Uterus (tissue), 4 donors: Measurements from ENCODE around the gene PSMB4. TPM values are rescaled to one million over a fixed set of nuclear protein-coding genes. Genes with fewer than 3 reads are reported as not detected.
"Not testable (repeated sequence)": the region's sequence is repeated elsewhere in the genome, so short reads cannot be mapped to it uniquely, and the experiment has no call there.

Source experiments
- DNase-seq, 2 donors: peaks; one replicate each; pipeline ENCODE4 v3.0.0-alpha.2; 2019 to 2020
- H3K27ac ChIP-seq, 2 donors: fragments of 200-600 bp; sonication (generic); 1 replicate in 1 of 2; 2 replicates in 1 of 2; pipeline ENCODE4 v1.5.1; 2016 to 2018
- H3K27me3 ChIP-seq, 2 donors: fragments of 200-600 bp; sonication (generic); one replicate each; pipeline ENCODE4 v1.5.1; 2018 to 2019; ENCODE audit warnings: control low read depth in 1 of 2
- H3K36me3 ChIP-seq, 2 donors: fragments of 200-600 bp; sonication (generic); one replicate each; pipeline ENCODE4 v1.5.1; 2019; ENCODE audit warnings: control low read depth in 1 of 2
- H3K4me1 ChIP-seq, 2 donors: fragments of 200-600 bp; sonication (generic); one replicate each; pipeline ENCODE4 v1.5.1; 2018 to 2019; ENCODE audit warnings: control low read depth in 1 of 2
- H3K4me3 ChIP-seq, 2 donors: fragments of 200-600 bp; sonication (generic); 1 replicate in 1 of 2; 2 replicates in 1 of 2; pipeline ENCODE4 v1.5.1; 2018 to 2019; ENCODE audit warnings: mild to moderate bottlenecking in 1 of 2
- H3K9me3 ChIP-seq, 2 donors: fragments of 200-600 bp; sonication (generic); one replicate each; pipeline ENCODE4 v1.5.1; 2019; ENCODE audit warnings: control low read depth in 1 of 2
- CTCF ChIP-seq, 4 experiments: fragments of 200-600 bp in 2 of 4; fragments of 450-650 bp in 2 of 4; sonication (generic) in 2 of 4; IDR thresholded peaks; one replicate each; pipeline ENCODE4 v1.5.1; 2016 to 2019; ENCODE audit warnings: antibody characterized with exemption in 4 of 4, mild to moderate bottlenecking in 2 of 4, moderate library complexity in 1 of 4
- POLR2A ChIP-seq, 2 donors: fragments of 450-650 bp; IDR thresholded peaks; one replicate each; pipeline ENCODE4 v1.6.1; 2016; ENCODE audit warnings: antibody characterized with exemption in 2 of 2, mild to moderate bottlenecking in 1 of 2, moderate library complexity in 1 of 2
- intact Hi-C: fragments of 100-400 bp; cut with DNase I; formaldehyde crosslinking; loops from one replicate; pipeline ENCODE4 v1.15.1; 2023; ENCODE audit warnings: low total_unique reads
- total RNA-seq, 4 donors: library from RNA; depleted of rRNA in 3 of 4; stranded (reverse); fragments of >200 nt in 3 of 4; gene quantifications; one replicate each; pipeline versions ENCODE4 v1.1.0 to v1.2.4, GENCODE V29; 2014 to 2023
- donor health status: DM: yes; HTN: yes; CAD: no.

The PSMB4 gene
- total RNA-seq, 4 donors from 2014 or later, result 192 to 336 (median 244) TPM

GRCh38 chr1:151373196-151373595 is 26.2 kb upstream of the PSMB4 start:
- H3K9me3 ChIP-seq, result no peaks in the 10 kb centered on the region
- no peaks in the 10 kb centered on the region for H3K27me3 ChIP-seq
- H3K4me3 ChIP-seq, result no peak overlapping the region
- no peaks in the 10 kb centered on the region for H3K36me3 ChIP-seq
- no peak for DNase-seq
- peak overlapping the region in 1 of 2 donors; percentile 85 for H3K27ac ChIP-seq
- intact Hi-C loops, result no loop called here
- no peak for TF ChIP-seq POLR2A (IDR thresholded peaks at IDR 0.05)
- TF ChIP-seq CTCF (IDR thresholded peaks at IDR 0.05), result no peak
- H3K4me1 ChIP-seq, result peaks cover 5 to 8% of the 10 kb centered on the region in 2 donors

GRCh38 chr1:151377150-151377884 is 22.1 kb upstream of the PSMB4 start:
- Histone ChIP-seq H3K27ac (no peak overlapping the region), H3K36me3 (no peaks in the 10 kb centered on the region), H3K4me3 (no peak overlapping the region), H3K27me3 (no peaks in the 10 kb centered on the region), H3K4me1 (no peaks in the 10 kb centered on the region), H3K9me3 (no peaks in the 10 kb centered on the region)
- DNase-seq, result no peak
- intact Hi-C loops, result no loop called here
- TF ChIP-seq CTCF (IDR thresholded peaks at IDR 0.05) (no peak), POLR2A (IDR thresholded peaks at IDR 0.05) (no peak)

- TF ChIP-seq CTCF (IDR thresholded peaks at IDR 0.05) (no peak), POLR2A (IDR thresholded peaks at IDR 0.05) (no peak)
- Histone ChIP-seq H3K9me3 (no peaks in the 10 kb centered on the region), H3K27ac (no peak overlapping the region), H3K4me3 (no peak overlapping the region), H3K4me1 (no peaks in the 10 kb centered on the region), H3K27me3 (no peaks in the 10 kb centered on the region), H3K36me3 (no peaks in the 10 kb centered on the region)
- intact Hi-C loops, result no loop called here
- DNase-seq, result no peak
Measured at GRCh38 chr1:151384584-151384983, 14.8 kb upstream of the PSMB4 start.

- Histone ChIP-seq H3K27me3 (no peaks in the 10 kb centered on the region), H3K9me3 (no peaks in the 10 kb centered on the region), H3K4me3 (no peak overlapping the region), H3K36me3 (no peaks in the 10 kb centered on the region), H3K4me1 (no peaks in the 10 kb centered on the region), H3K27ac (no peak overlapping the region)
- no peak for DNase-seq
- TF ChIP-seq CTCF (IDR thresholded peaks at IDR 0.05) (no peak), POLR2A (IDR thresholded peaks at IDR 0.05) (no peak)
- intact Hi-C loops, result no loop called here
Measured at GRCh38 chr1:151386002-151386401, 13.4 kb upstream of the PSMB4 start.

- H3K4me3 ChIP-seq, H3K27ac ChIP-seq, H3K4me1 ChIP-seq, H3K36me3 ChIP-seq, DNase-seq, H3K27me3 ChIP-seq, H3K9me3 ChIP-seq: not testable (repeated sequence)
- intact Hi-C loops, result loop anchor here (10.0 kb wide), 1 partner anchor 96 kb away; no protein-coding TSS in a partner anchor
Measured at GRCh38 chr1:151390221-151391078, 8.9 kb upstream of the PSMB4 start.
